ENCODE results near the gene MOB2.

MOB2 gene

DNA sequence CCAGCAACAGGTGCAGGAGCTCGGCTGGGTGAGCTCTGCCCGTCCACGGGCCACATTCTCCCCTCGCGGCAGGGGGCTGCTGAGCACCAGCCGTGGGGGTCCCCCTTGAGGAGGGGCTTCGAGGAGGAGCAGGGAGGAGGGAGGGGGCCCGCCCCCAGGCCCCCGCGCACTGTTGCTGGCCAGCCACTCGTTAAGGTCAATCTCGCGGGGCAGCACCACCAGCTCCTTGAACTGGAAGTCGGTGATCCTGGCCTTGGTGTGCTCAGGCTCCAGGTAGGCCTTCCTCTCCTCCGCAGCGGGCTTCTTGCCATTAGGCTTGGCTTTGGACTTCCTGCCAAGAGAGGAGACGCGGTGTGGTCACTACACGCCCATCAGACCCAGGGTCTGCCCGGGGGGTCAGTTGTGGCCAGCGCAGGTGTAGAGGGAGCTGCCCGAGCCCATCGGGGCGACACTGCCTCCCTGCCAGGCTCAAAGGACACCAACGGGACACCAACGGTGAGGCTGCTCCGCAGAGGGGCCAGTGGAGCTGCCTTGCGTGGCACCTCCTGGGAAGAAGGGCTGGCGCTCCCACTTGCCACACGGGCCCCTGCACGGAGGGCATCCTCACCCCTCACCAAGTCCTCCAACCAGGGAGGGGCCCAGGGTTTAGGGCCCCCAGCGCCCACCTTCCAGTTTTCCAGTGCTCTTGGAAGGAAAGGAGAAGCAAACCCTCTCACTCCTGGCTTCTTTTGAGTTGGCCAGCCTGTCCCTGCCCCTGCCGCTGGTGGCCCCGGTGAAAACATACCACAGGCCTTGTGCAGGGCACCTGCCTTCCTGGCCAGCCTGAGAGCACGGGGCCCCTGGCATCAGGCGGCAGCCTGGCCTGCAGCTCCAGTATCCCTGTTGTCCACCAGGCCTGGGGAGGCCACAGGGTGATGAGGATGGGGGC is 5.8 kb downstream of the MOB2 start:
- ATAC-seq = no peak
- TF ChIP-seq SNAI2 (CRISPR knock-in tag; IDR thresholded peaks at IDR 0.05) = no peak
- TF ChIP-seq POU6F1 (CRISPR knock-in tag; IDR thresholded peaks at IDR 0.05; ENCODE audit: borderline replicate concordance, low read depth) = no peak
- no peak for TF ChIP-seq ZNF8 (CRISPR knock-in tag; IDR thresholded peaks at IDR 0.05)
- TF ChIP-seq TOX (CRISPR knock-in tag; IDR thresholded peaks at IDR 0.05; ENCODE audit: borderline replicate concordance) = no peak
- no peak for TF ChIP-seq GLIS3 (CRISPR knock-in tag; IDR thresholded peaks at IDR 0.05)
- no peak for TF ChIP-seq ARNTL (CRISPR knock-in tag; IDR thresholded peaks at IDR 0.05; ENCODE audit: borderline replicate concordance, low read depth)

GRCh38 chr11:1480191-1480554 is 6.4 kb downstream of the MOB2 start:
- no peak for ATAC-seq
- TF ChIP-seq TCF4 (CRISPR knock-in tag; IDR thresholded peaks at IDR 0.05; ENCODE audit: borderline replicate concordance) (no peak), RARB (CRISPR knock-in tag; IDR thresholded peaks at IDR 0.05) (no peak), GLIS3 (CRISPR knock-in tag; IDR thresholded peaks at IDR 0.05) (no peak), PPARA (CRISPR knock-in tag; IDR thresholded peaks at IDR 0.05; ENCODE audit: borderline replicate concordance) (no peak), CSRNP3 (CRISPR knock-in tag; IDR thresholded peaks at IDR 0.05) (no peak), ESRRG (CRISPR knock-in tag; IDR thresholded peaks at IDR 0.05) (no peak), TSHZ2 (CRISPR knock-in tag; IDR thresholded peaks at IDR 0.05) (no peak), ARNTL (CRISPR knock-in tag; IDR thresholded peaks at IDR 0.05; ENCODE audit: borderline replicate concordance, low read depth) (no peak), ZFP3 (CRISPR knock-in tag; IDR thresholded peaks at IDR 0.05) (no peak), ZFP30 (CRISPR knock-in tag; IDR thresholded peaks at IDR 0.05) (no peak), PATZ1 (CRISPR knock-in tag; IDR thresholded peaks at IDR 0.05; ENCODE audit: borderline replicate concordance) (no peak), BACH2 (CRISPR knock-in tag; IDR thresholded peaks at IDR 0.05; ENCODE audit: borderline replicate concordance) (no peak), TOX (CRISPR knock-in tag; IDR thresholded peaks at IDR 0.05; ENCODE audit: borderline replicate concordance) (no peak), OSR1 (CRISPR knock-in tag; IDR thresholded peaks at IDR 0.05) (no peak), ISL1 (CRISPR knock-in tag; IDR thresholded peaks at IDR 0.05) (no peak), ZNF565 (CRISPR knock-in tag; conservative IDR thresholded peaks at IDR 0.05; ENCODE audit: low read depth) (no peak), POU6F1 (CRISPR knock-in tag; IDR thresholded peaks at IDR 0.05; ENCODE audit: borderline replicate concordance, low read depth) (no peak)
- TF ChIP-seq, protein P1, sequence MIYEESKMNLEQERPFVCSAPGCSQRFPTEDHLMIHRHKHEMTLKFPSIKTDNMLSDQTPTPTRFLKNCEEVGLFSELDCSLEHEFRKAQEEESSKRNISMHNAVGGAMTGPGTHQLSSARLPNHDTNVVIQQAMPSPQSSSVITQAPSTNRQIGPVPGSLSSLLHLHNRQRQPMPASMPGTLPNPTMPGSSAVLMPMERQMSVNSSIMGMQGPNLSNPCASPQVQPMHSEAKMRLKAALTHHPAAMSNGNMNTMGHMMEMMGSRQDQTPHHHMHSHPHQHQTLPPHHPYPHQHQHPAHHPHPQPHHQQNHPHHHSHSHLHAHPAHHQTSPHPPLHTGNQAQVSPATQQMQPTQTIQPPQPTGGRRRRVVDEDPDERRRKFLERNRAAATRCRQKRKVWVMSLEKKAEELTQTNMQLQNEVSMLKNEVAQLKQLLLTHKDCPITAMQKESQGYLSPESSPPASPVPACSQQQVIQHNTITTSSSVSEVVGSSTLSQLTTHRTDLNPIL (CRISPR knock-in tag; IDR thresholded peaks at IDR 0.05; ENCODE audit: low read depth) = no peak
